HG02973 (cell line): ENCODE results near the gene FOXF1.

Experiments
- ATAC-seq: cut with Tn5 transposase; IDR thresholded peaks from one replicate; pipeline ENCODE4 v1.9.1; 2021; ENCODE audit warnings: moderate library complexity; ENCODE audit not compliant: unreplicated experiment

Gene FOXF1

DNA sequence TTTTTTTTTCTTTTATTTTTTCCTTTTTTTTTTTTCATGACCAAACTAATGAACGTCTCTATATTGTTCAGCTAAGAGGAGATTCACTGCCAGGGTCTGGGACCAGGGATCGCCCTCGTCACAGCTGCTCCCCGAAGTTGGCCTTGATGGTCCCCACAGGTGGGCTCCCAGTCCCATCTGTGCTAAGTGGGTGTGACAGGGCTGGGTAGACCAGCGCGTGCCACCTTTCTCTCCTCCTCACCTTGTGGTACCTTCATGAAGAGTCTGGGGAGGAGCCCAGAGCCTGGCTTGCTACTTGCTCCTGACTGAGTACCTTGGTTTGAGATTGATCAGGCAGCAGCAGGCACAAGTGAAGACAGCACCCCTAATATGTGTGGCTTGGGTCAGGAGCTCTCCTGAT is 6.5 kb upstream of the FOXF1 start:
- ATAC-seq, result no peak

DNA sequence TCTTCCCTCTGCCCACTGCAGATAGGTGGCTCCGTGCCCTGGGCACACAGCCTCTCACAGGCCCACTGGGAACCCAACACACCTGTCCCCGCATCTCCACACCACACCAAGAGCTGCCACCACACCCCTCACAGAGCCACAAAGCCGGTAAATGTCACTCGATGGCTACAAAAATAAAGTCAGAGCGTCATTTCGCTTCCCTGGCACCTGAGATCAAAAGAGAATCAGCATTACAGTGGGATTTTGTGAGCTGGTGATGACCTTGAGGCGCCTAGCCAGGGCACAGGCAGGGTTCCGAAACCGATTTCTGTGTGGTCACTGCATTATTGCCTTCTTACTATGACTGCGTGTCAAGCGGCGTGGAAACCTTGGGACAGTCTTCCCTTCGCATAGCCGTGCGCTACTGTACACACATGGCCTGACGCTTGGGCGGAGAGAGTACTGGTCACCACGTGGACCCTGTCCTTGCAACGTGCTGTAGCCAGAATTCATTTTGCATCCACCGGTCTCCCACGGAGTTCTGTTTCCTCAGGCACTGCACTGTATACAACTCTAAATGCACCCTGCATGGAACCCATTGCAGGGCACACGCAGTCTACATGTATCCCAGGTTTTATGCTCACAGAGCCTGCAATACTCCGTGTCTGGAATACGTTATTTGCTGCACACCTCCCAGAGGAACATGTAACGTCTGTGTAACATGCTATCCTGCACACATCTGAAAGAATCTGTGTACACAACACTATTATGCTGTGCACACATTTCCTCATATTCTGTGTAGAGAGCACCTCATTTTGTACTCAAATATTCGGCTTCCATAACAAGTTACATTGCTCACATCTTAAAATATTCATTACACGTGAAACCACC is 5.8 kb upstream of the FOXF1 start:
- ATAC-seq, result no peak

DNA sequence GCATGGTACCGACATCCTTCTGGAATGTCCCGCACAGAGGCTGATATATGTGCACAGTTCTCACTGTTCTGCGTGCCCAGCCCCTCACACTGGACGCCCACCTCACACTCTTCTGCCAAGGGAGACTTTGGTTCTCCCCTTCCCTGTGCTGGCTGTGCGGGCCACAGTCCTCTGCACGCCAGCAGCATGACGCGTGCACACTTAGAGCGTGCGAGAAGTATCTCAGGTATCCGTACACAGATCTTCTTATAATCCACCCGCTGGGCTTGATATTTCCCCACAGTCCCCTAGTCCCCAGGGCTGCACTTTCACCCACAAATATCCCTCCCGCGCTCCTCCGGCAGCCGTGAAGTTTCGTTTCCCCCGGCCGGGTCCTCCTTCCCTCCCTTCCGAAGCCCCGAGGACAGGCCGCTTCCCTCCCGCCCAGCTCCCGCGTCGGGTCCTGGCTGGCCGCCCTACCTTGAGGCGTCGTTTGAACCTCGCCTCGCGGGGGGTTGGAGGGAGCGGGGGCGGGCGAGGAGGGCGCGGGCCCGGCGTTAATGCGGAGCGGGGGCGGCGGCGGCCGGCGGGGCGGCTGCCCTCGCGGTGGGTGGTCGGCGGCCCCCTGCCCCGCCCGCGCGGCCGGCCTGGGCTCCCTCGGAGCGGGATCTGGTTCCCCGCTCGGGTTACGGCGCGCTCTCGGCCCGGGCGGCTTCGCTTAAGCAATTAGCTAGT is 5.0 kb upstream of the FOXF1 start:
- no peak for ATAC-seq

DNA sequence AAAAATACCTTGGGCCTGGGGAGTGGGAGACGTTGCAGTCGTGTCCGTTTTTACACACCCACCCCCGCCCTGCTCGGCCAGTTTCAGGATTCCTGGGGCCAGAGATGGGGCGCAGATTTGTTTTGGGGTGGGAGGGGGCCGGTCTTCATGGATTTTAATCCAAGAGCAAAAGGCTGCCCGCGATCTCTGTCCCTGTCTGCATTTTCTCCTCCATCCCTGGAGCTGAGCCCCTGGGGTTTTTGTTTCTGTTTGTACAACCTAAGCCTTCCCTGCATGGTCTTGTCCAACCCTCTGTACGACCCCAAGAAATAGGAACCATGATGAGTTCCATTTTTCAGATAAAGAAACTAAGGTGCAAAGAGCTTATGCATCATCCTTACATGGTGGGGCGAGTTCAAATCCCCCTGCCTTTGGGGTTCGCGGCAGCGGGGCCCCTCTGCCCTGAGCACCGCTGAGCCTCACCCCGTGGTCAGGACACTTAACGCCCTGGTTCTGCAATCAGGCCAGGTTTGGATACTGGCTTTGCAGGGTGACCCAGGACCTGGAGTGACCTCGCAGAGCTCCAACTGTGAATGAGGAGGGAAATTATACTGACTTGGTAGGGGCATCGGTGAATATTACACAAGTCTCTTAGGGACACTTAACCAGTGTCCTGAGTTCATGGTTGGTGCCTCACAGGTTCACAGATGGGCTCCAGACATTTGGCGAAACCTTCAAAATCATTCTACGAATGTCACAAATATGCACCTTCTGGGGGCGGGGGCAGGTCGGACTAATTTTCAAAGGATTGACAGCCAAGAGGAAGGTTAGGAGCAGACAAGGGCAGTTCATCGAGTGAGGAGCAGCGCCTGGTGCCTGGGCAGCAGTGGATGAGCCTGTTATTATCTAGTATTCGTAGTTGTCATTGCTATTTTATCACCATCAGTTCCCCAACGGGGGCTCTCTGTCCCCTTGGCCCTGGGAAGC is 4.1 kb upstream of the FOXF1 start:
- no peak for ATAC-seq

DNA sequence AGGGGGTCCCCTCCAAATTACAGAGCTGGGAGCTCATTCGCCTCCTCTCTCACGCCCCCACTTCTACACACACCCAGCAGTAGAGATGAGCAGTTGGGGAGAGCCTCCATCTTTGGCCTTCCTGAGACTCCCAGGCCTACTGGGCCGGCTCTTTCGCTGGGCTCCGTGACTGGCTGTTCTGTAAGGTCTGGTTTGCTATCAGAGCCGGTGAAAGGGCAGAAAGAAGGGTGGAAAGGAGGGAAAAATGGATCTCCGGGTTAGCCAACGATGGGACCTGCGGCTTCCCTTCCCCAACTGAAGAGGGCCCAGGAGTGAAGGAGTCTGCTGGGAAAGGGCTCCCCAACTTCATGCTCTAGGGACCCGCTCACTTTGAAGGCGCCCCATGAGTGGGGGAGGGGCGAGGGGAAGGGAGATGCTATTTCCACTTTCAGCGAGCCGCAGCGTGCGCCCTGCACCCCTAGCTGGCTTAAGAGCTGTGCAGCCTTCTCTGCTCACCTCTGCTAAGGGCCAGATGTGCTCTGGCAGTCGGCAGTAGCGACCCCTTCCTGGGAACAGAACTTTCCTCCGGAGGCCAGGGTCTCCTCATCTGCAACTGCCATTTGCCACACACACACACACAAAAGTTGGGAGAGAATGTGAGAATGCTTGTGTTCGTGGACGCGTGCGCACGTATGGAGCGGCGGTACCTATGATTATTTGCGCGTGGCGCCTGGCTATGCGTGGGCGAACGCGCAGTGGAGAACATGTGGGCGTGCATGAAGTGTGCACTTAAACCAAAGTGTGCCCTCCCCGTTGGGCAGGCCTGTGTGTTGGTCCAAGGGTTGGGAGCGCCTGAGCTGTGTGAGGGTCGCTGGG is 2.9 kb upstream of the FOXF1 start:
- no peak for ATAC-seq

DNA sequence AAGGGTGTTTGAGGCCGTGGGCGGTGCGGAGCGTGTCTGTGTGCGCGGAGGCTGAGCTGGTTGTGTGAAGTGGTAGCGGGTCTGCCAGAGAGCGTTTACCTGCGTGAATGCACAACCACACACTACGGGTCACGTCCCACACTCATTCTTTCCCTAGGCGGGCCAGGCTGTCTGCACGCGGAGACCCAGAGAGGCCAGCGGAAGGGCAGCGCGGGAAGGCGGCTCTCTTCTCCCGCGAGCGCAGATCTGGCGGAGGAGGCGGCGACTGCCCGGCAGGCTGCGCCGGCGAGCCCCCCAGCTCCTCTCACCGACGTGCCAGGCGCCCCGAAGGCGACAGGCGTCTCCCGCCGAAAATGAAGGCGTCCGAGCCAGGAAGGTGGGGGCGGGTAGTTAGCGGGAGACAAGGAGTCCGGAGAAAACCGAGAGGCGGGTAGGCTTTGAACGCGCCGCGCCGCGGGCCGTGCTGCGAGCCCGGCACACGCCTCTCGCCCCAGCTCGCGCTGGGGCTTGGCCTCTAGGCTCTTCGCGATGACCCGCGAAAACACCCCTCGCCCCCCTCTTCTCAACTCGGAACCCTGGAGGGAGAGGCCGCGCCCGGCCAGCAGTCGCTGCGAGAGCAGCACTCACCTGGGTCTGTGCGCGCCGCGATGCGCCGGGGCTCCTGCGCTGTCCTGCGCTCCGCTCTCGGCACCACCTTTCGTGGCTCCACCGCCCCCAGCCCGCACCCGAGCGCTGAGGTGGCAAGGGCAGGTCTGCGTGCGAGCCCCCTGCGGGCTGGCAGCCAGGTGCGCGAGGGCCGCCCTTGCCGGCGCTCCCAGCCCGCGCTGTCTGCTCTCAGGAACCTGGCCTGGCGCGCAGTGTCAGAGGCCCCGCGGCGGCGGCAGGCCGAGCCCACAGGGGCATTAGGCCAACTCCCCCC is 2.0 kb upstream of the FOXF1 start:
- no peak for ATAC-seq

DNA sequence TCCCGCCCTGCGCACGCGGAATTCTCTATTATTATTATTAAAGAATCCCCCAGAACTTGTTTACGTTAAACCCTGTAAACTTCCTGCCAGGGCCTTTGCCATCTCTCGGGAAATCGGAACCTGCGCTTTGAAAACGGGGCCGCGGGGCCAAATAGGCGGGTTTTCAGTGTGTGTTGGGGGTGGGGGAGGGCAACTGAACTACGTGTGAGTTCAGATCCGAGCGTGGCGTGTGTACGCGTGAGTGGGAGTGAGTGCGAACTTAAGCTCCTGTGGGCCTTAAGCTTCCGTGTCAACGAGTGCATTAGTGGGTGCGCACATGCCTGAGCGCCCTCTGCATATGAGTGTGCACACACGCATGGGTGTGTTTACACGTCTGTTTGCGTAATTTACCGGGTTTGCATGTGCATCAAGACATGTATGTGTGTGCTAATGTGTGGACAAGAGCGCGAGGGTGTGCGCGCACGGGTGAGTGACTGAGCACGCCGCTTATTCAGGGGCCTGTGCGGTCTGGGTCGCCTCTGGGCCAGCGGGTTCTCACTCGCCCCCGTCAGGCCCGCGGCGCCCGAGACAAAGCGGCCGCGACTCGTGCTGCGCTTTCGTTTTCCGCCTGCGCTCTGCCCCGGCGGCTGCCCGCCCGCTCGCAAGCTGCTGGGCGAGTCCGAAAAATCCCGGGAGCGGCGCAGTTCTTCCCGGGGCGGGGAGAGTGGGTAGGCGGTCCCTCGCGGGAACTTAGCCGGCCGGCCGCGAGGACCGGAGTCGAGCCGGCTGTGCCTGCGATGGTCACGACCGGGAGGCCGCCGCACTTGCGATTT is 1.2 kb upstream of the FOXF1 start:
- ATAC-seq, result no peak

DNA sequence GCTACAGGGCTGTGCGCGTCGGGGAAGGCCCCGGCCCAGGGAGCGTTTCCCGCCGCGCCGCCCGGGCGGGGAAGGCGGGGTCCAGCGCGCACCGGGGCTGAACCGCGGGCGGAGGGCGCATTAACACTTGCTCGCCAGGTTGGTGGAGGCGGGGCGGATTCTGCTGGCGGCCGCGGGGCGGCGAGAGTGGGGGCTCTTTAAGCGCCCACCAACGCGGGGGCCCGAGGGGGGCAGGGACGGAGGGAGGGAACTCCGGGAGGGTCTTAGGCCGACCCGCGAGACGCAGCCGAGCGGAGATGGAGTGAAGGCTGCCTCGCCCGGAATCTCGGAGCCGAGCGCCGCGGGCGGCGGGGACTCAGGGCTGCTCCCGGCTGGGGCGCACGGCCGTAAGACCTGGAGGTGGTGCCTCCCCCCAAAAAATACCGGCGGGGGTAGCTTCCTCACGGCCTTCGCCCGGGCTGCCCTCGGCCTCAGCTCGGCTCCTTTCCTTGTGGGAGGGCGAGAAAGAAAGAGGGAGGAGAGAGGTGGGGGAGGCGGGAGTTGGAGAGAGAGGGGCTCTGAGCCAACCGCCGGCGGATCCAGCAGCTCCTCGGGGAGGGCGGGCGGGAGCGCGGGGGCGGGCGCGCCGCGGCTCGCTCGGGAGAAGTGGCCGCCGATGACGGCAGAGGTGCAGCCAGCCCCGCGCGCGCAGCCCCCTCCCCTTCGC is 415 bp upstream of the FOXF1 start:
- ATAC-seq, result no peak

DNA sequence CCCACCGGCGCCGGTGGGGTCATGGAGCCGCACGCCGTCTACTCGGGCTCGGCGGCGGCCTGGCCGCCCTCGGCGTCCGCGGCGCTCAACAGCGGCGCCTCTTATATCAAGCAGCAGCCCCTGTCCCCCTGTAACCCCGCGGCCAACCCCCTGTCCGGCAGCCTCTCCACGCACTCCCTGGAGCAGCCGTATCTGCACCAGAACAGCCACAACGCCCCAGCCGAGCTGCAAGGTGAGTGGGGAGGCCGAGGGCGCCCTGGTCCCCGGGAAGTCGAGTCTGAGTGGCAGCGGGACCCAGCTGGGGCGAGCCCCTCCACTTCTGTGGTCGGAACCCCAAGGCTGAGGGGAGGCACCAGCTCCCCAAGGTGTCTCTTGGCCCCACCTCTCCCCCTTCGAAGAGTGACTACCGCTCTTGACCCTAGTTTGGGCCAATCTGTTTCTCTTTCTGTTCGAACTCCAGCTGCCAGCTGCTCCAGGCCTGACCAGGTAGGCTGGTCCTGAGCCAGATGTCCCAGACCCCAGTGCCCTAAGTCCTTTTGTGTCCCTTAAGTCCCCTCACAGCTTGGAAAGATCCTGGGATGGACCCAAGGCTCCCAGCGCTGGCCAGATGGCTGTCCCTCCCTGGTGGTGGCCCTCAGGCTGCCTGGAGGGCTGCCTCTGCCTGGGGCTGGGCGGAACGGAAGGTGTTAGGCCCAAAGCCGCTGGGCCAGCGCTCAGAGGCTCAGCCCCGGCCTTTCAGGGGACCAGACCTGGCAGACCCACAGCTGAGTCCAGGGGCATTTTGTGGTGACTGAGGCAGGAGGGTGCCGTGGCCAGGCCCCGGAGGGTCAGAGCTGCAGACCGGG is 1.2 kb downstream of the FOXF1 start:
- ATAC-seq, result no peak

DNA sequence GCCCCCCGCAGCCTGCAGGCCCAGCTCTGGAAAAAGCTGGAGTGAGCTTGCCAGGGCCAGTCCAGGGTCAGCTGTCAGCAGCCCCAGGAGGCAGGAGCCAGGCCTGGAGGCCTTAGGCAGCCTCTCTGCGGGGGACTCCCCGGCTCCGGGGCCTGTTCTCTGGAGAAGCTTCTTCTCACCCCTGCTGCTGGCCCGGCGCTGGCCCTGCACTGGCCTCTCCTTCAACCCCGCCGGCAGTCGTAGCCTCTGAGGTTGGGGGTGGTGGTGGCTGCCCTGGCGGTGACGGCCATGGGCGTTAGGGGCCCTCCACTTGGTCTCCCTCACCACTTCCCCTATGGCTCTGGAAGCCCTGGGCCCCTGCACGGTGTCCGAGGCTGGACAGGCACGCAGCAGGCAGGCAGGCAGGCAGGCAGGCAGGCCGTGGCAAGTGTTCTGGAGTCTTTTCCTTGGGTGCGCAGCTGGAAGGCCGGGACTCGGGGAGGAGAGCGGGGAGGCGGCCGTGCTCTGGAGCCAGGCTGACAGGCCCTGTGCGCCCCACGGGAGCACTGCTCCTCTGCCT is 2.1 kb downstream of the FOXF1 start:
- no peak for ATAC-seq

DNA sequence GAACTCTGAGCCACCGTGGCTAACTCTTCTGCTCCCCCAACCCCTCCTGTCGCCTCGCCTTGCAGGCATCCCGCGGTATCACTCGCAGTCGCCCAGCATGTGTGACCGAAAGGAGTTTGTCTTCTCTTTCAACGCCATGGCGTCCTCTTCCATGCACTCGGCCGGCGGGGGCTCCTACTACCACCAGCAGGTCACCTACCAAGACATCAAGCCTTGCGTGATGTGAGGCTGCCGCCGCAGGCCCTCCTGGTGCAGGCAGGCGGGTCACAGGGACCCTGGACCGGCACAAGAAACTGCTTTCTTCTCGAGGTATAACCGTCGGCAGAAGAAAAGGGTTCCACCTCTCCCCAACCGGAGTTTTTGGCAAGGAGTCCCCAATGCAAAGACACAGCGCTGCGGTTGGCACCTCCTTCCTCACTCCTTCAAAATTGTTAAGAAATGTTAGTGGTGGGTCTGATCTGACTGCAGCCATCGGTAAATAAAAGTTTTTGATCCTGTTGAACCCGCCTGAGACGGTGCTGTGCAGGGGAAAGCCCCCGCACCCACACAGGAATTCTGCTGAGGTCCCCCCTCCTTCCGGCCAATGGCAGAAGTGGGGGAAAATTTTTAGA is 2.6 kb downstream of the FOXF1 start:
- no peak for ATAC-seq

DNA sequence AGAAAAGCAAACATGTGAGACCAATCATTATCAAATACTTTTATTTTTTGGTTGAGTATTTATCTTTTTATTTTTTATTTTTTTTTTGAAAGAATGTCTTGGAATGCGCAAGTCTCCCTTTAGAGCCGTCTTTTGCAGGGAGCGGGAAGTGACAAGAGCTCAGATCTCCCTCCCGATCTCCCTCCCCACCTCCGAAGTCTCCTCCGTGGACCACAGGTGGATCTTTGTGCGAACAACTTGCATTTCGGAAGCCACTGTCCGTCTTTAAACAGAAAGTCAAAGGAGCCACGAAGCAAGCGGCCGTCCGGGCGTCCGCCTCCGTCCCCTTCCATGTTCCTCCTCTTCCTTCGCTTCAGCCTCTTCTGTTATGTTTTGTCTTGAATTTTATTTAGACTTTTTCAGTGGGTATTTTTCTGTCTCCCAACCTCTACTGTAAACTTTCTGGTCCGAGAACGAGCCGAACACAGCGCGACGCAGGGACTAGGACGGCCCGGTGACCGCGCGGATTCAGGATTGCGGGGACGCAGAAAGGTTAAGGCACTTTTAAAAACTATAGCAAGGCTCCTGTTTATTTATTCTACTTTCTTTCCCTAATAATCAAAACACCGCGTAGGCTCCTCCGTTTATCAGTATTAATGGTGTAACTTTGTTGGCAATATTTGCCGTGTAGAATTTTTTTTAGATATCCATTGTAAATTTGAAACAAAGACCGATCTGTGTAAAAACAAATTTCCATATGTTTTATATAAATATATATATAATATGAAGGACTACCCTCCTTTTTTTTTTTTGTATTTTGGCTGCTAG is 3.3 kb downstream of the FOXF1 start:
- ATAC-seq, result no peak

DNA sequence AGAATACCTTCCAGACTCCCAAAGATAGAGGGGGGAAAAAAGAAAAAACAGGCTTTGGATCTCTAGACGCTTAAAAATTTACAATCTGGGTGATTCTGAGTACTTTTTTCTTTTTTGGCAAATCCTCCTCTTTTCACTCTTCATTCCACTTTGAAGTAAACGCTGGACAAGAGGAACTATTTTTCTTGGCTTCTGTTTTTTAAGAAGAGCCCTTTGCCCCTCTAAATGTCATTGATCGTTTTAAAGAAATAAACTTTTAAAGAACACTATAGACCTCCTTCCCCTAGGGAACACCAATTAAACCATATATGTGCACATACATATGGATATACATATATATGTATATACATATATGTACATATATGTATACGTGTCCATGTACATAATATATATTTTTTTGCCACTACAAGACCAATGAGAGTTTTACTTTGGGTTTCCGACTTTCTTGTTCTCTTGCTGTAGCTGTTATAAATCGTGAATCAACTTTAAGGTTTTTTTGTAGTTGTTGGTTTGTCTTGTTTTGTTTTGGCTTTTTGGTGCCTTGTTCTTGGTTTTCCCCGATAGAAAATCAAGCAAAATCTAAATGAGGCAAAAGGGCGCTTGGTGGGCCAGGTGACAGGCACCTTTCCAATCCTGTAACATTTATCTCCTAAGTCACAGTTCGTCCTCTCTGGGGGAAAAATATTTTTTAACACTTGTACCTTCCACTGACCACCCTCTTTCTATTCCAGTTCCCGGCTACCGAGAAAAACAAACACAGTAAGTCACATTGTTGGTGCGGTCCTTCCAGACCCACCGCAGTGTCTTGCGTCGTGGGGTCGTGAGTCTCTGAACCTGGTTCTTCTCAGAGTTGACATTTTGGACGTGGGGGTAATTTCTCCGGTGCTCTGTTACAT is 4.4 kb downstream of the FOXF1 start:
- no peak for ATAC-seq

DNA sequence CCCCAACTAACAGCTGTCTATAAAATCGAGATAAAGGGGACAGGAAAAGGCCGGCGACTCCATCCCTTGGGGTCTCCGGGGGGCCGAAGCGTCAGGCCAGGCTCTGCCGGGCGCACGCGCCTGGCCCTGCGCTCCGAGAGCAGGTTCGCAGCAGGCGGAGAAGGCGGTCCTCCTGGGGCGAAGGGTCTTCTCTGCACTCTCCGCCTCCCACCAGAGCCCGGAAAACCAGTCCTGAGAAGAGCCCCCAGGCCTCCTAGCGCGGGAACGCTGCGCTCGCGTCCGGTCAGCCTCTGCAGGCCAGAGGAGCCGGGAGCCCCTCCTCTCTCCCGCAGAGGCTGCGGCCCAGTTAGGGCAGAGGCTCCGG is 5.1 kb downstream of the FOXF1 start:
- no peak for ATAC-seq
